ENCODE results near the gene MUC2.

DNA sequence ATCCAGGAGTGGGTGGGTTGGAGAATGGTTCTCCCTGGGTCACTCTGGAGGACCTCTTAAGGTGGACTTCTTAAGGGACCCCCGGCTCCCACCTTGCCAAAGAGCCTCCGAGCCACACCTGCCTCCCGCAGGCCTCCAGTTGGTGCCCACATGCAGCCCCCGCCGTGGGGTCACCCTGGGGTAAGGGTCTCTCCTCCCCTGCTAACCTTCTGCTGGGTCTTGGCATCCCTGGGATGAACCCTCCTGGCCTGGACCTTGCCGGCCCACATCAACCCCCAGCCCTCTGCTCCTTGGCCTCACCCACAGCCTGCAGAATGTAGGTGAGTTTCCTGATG, 25.6 kb upstream of the MUC2 start:
- TF ChIP-seq, protein P1, sequence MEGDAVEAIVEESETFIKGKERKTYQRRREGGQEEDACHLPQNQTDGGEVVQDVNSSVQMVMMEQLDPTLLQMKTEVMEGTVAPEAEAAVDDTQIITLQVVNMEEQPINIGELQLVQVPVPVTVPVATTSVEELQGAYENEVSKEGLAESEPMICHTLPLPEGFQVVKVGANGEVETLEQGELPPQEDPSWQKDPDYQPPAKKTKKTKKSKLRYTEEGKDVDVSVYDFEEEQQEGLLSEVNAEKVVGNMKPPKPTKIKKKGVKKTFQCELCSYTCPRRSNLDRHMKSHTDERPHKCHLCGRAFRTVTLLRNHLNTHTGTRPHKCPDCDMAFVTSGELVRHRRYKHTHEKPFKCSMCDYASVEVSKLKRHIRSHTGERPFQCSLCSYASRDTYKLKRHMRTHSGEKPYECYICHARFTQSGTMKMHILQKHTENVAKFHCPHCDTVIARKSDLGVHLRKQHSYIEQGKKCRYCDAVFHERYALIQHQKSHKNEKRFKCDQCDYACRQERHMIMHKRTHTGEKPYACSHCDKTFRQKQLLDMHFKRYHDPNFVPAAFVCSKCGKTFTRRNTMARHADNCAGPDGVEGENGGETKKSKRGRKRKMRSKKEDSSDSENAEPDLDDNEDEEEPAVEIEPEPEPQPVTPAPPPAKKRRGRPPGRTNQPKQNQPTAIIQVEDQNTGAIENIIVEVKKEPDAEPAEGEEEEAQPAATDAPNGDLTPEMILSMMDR (IDR thresholded peaks at IDR 0.05 in 2 of 3, conservative IDR thresholded peaks at IDR 0.05 in 1 of 3; ENCODE audit: control insufficient read depth in 2 of 3, extremely low read depth in 1 of 3, insufficient read depth in 1 of 3, low read depth in 3 of 3, low read length in 3 of 3) = no peak
- TF ChIP-seq EZH2 (IDR thresholded peaks at IDR 0.05; ENCODE audit: borderline replicate concordance, control insufficient read depth, low read depth, low read length) = no peak
- TF ChIP-seq STAT3 (IDR thresholded peaks at IDR 0.05; ENCODE audit: low read depth, low read length) = no peak
- TF ChIP-seq CUX1 (IDR thresholded peaks at IDR 0.05; ENCODE audit: insufficient replicate concordance, low read depth, low read length) = no peak
